ENCODE results near the gene EP400.
A peak's percentile ranks its signal among the peaks of the same experiment; 100 is the strongest.

The EP400 gene

DNA sequence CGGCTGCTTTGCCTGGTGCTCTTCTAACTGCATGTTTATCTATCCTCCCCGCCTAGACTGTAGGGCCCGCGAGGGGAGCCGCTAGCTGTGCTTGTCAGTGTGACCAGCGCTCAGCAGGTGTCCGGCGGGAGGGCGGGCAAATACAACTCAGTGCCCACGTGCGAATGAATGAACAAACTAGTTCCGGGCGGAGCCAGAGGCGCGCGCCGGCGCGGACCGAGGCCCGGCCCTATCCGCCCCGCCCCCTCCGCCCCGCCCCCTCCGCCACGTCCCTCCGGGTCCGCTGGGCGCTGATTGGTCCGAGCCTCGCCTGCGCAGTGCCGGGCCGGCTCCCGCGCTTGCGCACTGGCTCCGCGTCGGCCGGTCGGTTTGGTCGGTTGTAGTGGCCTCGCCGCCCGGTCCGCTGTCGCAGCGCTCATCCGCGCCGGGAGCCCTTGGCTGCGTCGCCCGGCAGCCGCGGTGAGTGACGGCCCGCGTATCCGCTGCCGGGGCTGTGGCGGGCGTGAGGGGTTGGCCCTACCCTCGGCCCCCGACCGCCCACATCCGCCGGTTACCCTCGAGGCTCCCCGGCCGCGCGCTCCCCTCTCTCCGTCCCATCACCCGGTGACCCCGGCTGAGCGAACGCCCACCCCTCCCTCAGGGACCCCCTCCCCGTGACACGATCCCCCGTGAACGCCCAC lies 134.3 kb downstream of the EP400 start:
- TF ChIP-seq, protein P1, sequence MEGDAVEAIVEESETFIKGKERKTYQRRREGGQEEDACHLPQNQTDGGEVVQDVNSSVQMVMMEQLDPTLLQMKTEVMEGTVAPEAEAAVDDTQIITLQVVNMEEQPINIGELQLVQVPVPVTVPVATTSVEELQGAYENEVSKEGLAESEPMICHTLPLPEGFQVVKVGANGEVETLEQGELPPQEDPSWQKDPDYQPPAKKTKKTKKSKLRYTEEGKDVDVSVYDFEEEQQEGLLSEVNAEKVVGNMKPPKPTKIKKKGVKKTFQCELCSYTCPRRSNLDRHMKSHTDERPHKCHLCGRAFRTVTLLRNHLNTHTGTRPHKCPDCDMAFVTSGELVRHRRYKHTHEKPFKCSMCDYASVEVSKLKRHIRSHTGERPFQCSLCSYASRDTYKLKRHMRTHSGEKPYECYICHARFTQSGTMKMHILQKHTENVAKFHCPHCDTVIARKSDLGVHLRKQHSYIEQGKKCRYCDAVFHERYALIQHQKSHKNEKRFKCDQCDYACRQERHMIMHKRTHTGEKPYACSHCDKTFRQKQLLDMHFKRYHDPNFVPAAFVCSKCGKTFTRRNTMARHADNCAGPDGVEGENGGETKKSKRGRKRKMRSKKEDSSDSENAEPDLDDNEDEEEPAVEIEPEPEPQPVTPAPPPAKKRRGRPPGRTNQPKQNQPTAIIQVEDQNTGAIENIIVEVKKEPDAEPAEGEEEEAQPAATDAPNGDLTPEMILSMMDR (conservative IDR thresholded peaks at IDR 0.05; ENCODE audit: low read depth, low read length): no peak
- H3K4me3 ChIP-seq (ENCODE audit: low read depth, low read length): peak overlapping the region; percentile 87
- DNase-seq (ENCODE audit: low read depth): peak; percentile 96

DNA sequence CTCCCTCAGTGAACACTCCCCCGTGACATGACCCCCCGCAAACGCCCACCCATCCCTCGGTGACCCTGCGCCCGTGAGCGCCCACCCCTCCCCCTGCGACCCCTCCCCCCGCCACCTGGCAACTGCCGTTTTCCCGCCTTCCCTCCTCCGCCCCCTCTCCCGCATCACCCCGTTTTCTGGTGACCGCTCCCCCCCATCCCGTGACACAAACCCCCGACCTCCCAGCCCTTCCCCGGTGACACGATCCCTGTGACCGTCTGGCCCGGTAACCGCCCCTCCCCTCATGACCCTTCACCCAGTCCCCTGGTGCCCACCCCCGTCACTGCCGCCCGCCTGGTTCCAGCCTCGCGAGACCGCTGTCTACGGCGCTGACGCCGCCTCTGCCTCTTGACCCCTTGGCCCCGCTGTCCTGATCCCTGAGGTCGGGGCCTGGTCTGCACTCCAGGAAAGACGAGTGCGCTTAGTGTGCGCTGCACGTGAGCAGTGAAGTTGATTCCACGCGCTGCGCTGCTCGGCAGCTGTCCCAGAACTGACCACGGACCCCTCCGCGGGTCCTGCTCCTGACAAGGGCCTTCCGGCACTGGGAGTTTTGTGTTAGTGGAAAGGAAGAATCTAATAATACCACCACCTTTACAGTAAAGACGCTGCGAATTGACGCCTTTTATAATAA lies 135.0 kb downstream of the EP400 start:
- peak; percentile 66 for DNase-seq (ENCODE audit: low read depth)
- TF ChIP-seq, protein P1 (conservative IDR thresholded peaks at IDR 0.05; ENCODE audit: low read depth, low read length): no peak
- H3K4me3 ChIP-seq (ENCODE audit: low read depth, low read length): peak overlapping the region; percentile 87

DNA sequence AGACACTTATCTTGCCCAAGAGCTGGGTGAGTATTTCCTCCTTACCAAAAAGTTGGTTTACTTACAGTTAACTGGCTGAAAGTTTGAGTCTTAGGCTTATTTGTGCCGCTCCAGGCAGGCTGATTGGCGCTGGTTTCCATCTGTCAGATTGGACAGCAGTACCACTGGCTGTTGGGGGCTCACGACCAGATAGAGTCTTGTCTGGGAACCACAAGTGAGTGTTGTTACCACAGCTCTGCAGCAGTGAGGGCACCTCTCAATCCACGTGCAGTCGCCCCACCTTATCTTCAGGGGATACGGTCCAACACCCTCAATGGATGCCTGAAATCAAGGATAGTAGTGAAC lies 135.5 kb downstream of the EP400 start:
- H3K4me3 ChIP-seq (ENCODE audit: low read depth, low read length): peak overlapping the region; percentile 87
- peak; percentile 44 for DNase-seq (ENCODE audit: low read depth)
- TF ChIP-seq, protein P1 (conservative IDR thresholded peaks at IDR 0.05; ENCODE audit: low read depth, low read length): no peak

DNA sequence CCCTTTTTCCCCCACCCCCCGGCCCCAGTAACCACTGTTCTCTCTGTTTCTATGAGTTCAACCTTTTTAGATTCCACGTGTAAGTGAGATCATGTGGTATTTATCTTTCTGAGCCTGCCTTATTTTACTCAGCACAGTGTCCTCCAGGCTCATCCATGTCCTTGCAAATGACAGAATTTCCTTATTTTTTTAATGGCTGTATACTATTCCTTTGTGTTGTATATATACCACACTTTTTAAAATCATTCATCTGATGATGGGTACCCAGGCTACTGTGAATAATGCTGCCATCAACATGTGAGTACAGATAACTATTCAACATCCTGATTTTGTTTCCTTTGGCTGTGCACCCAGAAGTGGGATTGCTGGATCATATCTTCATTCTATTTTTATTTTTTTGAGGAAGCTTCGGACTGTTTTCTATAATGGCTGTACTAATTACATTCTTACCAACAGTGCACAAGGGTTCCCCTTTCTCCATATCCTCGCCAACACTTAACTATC lies 139.7 kb downstream of the EP400 start:
- no peak overlapping the region for H3K4me3 ChIP-seq (ENCODE audit: low read depth, low read length)
- TF ChIP-seq, protein P1 (conservative IDR thresholded peaks at IDR 0.05; ENCODE audit: low read depth, low read length): no peak
- peak; percentile 22 for DNase-seq (ENCODE audit: low read depth)

DNA sequence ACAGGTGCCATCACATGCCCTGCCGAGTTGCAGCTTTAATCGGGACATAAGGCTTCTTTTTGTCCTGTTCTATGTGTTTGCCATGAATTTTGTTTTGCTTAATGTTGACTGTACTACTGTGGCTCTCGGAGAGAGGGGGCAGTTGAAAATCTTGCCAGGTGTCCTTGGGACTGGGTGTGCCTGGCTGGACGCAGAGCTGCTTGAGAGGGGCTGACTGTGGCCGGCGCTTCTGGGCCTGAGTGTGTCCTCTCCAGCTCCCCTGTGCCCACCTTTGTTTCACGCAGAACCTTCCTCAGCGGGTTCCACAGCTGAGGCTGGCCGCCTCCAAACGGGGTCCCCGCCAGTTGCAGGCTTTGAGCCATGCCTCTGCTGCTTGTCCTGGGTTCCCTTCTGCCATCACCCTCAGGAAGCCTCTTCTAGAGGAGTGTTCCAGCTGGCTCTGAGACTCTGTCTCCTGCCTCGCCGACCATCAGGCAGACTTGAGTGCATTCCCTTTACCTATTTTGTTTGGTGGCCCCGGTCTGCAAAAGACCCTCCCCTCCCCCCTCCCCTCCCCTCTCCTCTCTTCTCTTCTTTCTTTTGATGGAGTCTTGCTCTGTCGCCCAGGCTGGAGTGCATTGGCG lies 144.6 kb downstream of the EP400 start:
- TF ChIP-seq, protein P1 (conservative IDR thresholded peaks at IDR 0.05; ENCODE audit: low read depth, low read length): no peak
- no peak overlapping the region for H3K4me3 ChIP-seq (ENCODE audit: low read depth, low read length)
- DNase-seq (ENCODE audit: low read depth): no peak

DNA sequence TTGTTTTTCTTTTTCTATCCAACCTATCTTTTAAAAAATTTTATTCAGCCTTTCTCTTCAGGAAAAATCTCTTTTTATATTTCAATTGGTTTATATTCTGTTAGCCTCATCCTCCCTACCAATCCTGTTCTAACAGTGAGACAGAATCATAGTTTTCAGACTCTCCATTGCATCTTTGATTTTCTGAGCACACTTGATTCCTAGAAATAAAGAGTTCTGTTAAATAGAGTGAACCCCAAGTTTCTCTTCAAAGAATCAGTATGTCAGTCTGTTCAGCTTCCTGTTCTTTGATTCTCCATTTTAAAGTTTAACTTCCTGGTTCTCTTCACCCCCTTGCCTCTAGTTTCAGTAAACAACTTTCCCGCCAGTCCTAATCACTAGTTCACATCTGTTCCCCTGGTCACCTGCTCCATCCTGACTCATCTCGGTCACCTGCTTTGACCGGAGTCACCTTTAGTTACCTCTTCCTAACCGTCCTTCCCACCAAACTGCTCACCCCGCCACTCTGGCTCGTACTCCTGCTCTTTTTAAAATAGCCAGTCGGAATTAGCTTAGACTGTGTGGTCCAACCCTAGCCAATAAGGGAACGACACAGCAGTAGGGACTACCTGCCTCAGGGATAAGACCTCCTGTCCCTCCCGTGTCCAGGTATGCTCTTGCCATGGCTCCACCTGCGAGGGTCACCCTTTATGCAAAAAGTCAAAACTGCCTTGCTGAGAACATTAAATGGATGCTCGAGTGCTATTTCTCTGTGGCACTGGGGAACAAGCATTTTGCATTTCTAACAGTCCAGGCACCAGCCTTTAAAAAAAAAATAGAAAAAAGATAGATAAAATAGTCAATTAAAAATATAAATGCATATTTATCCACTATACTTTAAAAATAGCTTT lies 146.0 kb downstream of the EP400 start:
- no peak for DNase-seq (ENCODE audit: low read depth)
- TF ChIP-seq, protein P1 (conservative IDR thresholded peaks at IDR 0.05; ENCODE audit: low read depth, low read length): no peak
- H3K4me3 ChIP-seq (ENCODE audit: low read depth, low read length): no peak overlapping the region
